GM19025 (cell line): ENCODE results near the gene HLA-F.

ENCODE experiments used
- ATAC-seq: cut with Tn5 transposase; IDR thresholded peaks from one replicate; pipeline ENCODE4 v1.9.1; 2021; ENCODE audit warnings: mild to moderate bottlenecking, low read depth, moderate library complexity; ENCODE audit not compliant: unreplicated experiment

Gene HLA-F

GRCh38 chr6:29723262-29723665 lies at the start of gene HLA-F:
TSS of gene HLA-F (plus strand) at chr6:29723434. CDS start at chr6:29723464, 30 bp downstream.
- ATAC-seq, result peak; percentile 82

DNA sequence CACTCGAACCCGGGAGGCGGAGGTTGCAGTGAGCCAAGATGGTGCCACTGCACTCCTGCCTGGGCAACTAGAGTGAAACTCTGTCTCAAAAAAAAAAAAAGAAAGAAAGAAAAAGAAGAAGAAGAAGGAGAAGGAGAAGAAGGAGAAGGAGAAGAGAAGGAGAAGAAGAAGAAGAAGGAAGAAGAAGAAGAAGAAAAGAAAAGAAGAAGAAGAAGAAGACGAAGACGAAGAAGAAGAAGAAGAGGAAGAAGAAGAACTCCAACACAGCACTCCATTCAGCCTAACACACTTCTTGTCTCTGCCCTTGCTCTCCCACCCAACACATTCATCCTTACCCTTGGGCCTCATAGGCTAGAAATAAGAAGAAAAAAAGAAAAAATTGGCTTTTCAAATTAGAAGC lies 49.2 kb upstream of the HLA-F start:
- ATAC-seq, result no peak

GRCh38 chr6:29675561-29675960 lies 47.7 kb upstream of the HLA-F start:
- ATAC-seq, result no peak

DNA sequence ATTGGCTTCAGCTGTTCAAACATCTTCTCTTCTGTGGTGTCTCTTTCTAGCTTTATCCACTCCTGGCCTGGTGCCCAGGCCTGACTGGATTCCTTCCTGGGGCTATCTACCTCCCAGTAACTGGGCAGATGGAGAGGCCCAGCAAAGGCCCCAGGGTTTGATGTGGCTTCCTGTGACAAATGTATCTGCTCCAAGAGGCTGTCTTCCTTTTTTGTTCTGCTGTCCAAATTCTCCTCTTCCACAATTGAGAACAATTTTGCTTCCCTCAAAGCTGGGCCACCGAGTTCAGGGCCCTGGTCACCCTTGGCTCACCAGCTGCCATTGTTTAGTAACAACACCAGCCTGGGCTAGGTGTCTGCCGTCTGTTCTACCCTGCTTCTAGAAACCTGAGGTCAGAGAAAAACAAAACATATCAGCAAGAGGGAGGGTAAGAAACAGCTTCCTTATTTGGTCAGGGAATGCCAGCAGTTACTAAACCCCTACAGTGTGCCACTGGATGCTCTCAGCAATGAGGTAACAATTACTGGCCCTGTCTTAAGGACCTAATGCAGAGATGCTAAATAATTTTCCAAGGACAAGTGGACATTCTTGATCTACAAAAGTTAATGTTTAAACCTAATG lies 46.1 kb upstream of the HLA-F start:
- no peak for ATAC-seq

DNA sequence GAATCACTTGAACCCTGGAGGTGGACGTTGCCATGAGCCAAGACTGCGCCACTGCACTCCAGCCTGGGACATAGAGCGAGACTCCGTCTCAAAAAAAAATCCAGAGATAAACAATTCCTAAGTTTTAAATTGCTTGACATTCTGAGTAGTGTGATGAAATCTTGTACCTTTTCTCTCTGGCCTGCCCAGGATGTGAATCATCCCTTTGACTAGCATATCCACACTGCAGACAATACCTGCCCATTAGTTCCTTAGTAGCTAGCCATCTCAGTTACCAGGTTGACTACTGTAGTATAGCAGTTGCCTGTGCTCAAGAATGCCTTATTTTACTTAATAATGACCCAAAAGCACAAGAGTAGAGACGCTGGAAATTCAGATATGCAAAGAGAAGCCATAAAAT lies 45.1 kb upstream of the HLA-F start:
- no peak for ATAC-seq

GRCh38 chr6:29679962-29680361 lies 43.3 kb upstream of the HLA-F start:
- no peak for ATAC-seq

DNA sequence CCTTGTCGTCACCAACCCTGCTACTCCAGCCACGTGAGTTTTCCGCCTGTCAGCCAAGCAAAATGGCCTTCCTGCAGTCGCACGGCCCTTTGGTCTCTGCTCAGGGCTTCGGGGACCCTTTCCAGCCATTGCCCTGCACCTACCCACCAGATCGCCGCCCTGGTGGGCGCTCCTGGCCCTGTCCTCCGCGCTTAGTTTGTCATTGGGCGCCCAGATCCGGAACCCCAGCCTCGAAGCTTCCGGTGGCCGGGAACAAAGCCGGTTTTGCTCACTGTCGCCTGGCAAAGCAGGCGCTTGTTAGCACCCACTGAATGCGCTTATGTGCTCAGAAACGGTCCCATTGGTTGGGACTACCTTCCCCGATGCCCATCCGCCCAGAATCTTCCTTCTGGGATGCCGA lies 42.8 kb upstream of the HLA-F start:
- no peak for ATAC-seq

DNA sequence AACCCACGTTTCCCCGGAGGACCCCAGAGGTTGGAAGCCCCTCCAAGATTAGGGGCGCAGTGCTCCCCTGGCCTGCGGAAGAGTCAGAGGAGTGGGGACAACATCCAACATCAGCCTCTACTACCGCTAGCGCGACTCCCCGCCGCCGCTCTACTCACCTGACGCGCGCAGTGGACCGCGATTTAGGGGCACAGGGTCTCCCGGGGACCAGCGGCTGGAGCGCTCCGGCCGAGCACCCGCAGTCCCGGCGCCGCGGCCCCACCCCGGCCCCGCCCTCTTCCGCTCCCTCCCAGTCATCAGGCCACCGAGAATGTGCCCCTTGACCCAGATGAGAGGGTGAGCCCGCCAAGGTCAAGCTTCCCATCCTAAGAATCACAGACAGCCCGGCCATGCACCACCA lies 42.3 kb upstream of the HLA-F start, which contains the start of gene ZFP57:
TSS of gene ZFP57 (minus strand) at position 249 of the 400 bp plus-strand sequence. CDS start 4,149 bp downstream, outside the sequence.
- ATAC-seq, result no peak

DNA sequence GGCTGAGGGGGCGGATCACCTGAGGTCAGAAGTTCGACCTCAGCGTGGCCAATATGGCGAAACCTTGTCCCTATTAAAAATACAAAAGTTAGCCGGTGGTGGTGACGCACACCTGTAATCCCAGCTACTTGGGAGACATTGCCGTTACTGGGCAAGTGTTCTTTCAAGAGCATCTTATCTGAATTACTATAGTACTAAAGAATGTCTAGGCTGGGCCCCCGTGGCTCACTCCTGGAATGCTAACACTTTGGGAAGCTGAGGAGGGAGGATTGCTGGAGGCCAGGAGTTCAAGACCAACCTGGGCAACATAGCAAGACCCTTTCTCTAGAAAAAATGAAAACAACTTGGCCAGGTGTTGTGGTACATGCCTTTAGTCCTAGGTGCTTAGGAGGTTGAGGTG lies 41.4 kb upstream of the HLA-F start:
- no peak for ATAC-seq

DNA sequence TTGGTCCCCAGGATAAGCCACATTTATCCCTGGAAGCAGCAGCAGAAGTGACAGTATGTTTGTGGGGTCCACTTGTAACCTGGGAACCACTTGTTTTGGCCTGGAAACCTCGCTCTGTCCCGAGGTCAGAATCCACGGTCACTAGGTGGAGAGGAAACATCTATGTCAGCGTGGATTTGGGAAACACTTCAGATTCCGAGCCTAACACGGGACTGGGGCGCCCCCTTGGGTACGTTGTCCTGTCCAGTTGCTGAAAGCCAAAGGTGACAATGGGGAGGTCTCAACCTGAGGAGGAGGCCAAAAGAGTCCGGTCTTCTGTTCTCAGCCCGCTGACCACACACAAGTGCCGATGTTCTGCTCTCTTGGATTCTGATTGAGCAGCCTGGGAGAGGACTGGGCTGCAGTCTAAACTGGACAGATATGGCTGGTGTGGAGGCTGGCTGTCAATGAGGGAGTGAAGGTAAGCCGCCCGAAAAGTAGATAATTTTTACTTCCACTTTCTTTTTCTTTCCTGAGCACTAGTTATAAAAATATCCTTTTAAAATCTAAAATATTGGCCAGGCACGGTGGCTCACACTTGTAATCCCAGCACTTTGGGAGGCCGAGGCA lies 37.4 kb upstream of the HLA-F start:
- no peak for ATAC-seq

DNA sequence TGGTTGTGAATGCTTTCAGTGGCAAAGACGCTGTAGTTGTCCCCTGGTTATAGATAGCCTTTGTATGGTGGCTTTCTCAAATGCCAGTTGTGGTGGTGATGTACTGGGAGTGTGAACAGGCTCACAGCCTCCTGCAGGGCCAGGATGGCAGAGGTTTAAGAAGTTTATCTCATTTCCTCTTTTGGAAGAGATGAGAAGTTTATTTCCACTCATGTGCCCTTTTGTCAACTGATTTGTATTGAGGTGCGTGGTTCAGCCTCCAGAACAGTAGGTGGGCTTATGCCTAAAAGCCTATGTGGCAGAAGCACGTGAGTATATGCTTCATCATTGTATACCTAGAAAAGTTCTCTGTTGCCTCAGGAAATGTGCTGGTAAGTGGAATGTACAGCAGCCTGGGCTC lies 28.6 kb upstream of the HLA-F start:
- no peak for ATAC-seq

DNA sequence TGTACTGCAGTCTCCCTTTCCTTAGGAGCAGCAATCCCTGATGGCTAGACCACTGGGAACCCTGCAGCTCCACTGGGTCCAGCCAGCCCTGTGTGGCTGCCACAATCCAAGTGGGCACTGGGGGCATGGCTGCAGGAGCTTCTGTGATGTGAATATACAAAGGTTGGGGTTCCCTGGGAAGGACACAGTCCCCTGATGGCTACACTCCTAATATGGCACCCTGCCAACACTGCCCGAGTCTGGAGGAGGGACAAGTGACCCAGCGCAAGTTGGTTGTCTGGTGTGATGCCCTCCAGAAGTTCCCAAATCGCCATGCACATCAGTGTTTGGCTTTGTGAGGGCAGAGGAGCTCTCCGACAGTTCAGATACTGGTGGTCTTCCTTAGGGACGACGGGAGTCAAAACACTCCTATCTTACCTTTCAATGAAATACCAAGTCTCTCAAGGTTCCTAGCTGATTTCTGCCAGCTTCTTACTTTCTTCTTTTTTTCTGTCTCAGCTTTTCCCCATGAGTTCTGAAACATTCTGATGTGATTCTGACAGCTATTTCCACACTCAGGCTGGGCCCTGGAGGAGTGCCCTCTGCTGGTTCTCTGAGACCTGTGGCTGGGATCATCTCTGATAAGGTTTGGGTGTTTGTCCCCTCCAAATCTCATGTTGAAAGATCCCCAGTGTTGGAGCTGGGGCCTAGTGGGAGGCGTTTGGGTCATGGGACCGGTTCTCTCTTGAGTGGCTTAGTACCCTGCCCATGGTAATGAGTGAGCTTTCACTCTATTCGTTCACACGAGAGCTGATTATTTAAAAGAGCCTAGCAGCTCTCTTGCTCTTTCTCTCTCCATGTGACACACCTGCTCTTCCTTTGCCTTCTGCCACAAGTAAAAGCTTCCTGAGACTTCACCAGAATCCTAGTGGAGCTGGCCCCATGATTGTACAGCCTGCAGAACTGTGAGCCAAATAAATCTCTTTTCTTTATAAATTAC lies 26.8 kb upstream of the HLA-F start:
- no peak for ATAC-seq

DNA sequence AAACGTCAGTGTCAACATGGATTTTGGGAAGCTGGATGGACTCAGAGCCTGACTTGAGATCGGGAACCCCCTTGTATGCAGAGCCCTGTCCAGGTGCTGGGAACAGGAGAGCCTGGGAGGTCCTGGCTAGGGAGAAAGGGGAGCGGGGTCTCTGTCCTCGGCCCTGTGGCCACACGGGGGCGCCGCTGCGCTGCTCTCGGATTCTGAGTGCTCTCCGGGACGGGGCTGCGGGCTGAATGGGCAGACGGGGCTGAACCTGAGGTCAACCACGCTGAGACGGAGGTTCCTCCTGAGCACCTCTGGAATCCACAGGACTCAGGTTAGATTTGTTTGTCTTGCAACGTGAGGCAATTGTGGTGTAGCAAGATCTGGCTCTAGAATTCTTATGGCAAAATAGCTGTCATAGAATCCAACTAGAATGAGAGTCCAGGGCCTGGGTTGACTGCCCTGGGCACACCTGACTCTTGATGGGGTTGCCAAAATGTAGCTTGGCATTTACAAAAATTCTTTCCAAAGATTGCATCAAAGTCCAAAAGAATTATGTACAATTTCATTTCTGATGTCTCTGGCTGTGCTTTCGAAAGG lies 20.6 kb upstream of the HLA-F start:
- ATAC-seq, result no peak

DNA sequence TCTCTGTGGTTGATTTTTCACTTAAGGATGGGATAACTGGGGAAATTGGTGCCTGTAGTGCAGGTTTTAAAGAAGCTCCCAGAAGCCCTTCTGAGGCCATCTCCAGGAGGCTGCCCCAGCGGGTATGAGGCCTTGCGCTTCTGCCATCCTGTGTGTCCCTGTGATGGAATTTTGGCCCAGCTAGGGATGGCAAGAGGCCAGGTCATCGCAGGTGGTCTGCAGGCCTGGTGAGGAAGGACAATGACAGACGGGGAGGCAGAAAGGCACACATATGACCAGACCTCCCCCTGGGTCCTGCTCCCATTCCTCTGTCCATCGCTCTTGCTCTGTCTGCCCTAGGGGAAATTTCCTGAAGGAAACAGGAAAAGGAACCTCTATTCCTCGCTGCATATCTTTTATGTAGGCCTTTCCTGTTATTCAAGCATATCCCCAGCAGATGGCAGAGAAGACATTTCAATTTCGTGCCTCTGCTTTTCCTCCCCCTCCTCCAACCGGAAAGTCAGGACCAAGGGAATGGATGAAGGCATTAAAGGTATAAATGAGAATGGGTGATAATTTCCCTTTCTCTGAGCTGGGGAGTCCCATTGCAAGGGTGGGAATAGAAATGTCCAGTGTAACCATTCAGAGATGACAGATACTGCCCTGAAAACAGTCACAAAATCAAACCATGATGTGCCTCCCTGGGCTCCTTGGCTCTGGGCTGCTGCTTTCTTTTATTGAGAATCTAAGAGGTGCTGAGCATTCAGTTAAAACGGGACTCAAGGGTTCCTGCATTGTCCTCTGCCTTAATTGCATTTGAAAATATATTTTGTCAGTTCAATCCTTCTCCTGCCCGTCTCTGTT lies 17.6 kb upstream of the HLA-F start:
- ATAC-seq, result no peak

- no peak for ATAC-seq
These were observed 14.6 kb upstream of the HLA-F start for GRCh38 chr6:29708432-29709179.

- no peak for ATAC-seq
These were observed 14.0 kb upstream of the HLA-F start for GRCh38 chr6:29709188-29709587.

DNA sequence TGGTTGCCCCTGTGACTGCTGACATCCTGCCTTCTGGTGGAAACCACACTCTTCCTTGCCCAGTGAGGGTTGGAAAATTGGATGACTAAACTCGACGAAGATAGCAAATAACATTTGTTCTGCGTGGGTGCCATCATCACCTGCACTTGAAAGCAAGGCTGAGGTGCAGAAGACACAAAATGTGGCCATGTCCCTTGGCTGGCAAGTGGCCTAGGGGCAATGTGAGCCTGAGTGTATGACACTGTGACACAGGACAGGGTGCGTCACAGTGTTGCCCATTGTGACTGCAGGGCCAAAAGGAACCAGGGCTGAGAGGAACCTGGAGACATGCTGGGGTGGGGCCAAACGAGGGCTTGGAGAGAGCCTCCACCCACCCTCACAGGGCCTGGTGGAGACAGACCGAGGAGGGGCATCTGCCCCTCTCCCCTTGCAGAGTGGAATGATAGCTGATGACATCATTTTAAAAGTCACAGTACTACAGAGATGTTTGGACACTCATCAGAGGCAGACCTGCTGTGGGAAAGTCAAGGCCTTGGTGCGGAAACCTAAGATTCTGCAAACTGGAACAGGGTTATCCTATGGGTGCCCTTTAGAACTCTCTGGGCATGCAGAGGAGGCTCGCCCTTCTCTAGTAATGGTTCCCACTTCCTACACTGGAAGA lies 12.8 kb upstream of the HLA-F start:
- no peak for ATAC-seq

DNA sequence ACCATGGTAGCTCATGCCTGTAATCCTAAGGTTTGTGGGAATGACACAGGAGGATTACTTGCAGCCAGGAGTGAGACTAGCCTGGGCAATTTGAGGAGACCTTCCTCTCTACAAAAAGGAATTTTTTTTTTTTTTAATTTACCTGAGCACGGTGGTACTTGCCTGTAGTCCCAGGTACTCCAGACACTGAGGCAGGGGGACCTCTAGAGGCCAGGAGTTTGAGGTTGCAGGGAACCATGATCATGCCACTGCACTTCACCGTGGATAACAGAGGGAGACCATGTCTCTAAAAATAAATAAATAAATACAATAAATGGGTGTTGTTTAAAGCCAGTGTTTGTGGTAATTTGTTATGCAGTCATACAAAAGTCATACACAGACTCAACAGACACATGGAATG lies 2.4 kb upstream of the HLA-F start:
- ATAC-seq, result no peak
